Measurements from ENCODE around the gene NEK7.

DNA sequence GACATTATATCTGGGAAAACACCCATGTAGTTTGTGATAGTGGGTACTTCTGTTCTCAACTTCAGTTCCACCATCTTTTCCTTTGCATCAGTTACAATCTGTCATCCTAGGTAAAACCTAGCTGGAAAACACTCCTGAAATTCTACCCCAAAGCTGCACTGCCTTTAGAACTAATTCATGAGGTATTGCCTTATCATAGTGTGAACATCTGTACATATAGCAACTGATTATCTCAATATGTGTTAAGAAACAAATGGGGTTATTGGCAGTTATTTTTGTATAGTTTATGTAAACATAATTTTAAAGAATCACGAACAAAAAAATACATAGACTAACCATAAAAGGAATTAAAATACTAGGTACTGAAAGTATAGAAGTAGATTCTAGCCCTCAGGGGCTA is 6.4 kb upstream of the NEK7 start:
- TF ChIP-seq, protein P1, sequence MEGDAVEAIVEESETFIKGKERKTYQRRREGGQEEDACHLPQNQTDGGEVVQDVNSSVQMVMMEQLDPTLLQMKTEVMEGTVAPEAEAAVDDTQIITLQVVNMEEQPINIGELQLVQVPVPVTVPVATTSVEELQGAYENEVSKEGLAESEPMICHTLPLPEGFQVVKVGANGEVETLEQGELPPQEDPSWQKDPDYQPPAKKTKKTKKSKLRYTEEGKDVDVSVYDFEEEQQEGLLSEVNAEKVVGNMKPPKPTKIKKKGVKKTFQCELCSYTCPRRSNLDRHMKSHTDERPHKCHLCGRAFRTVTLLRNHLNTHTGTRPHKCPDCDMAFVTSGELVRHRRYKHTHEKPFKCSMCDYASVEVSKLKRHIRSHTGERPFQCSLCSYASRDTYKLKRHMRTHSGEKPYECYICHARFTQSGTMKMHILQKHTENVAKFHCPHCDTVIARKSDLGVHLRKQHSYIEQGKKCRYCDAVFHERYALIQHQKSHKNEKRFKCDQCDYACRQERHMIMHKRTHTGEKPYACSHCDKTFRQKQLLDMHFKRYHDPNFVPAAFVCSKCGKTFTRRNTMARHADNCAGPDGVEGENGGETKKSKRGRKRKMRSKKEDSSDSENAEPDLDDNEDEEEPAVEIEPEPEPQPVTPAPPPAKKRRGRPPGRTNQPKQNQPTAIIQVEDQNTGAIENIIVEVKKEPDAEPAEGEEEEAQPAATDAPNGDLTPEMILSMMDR (IDR thresholded peaks at IDR 0.05), result no peak
- TF ChIP-seq POLR2A (IDR thresholded peaks at IDR 0.05) (no peak), EP300 (IDR thresholded peaks at IDR 0.05) (no peak)

All from ovary (tissue), 3 donors.